Loucy (cell line): ENCODE results near the gene TACO1.

Experiments
- CTCF ChIP-seq: fragments of 200-600 bp; sonication (generic); conservative IDR thresholded peaks from 2 replicates; pipeline ENCODE4 v1.5.1; 2014; ENCODE audit warnings: mild to moderate bottlenecking, antibody characterized with exemption, low read length
- EZH2phosphoT487 ChIP-seq: fragments of 200-600 bp; IDR thresholded peaks from 2 replicates; pipeline ENCODE4 v1.6.1; 2018; ENCODE audit warnings: antibody characterized with exemption, mild to moderate bottlenecking, moderate library complexity, borderline replicate concordance

GRCh38 chr17:63571632-63572310 lies 28.9 kb upstream of the TACO1 start:
- TF ChIP-seq CTCF (no peak), EZH2phosphoT487 (no peak)
